CD4-positive, CD25-positive, alpha-beta regulatory T cell (primary cell): ENCODE results near the gene ACTL6A. TPM values are rescaled to one million over a fixed set of nuclear protein-coding genes. Genes with fewer than 3 reads are reported as not detected.

Experiments used
- ATAC-seq, 2 donors: fragments of 150-1000 bp; cut with Tn5 transposase; one replicate each; pipeline ENCODE4 v1.10.0; 2021; ENCODE audit warnings: low read depth in 2 of 2, moderate number of reproducible peaks in 2 of 2, moderate library complexity in 1 of 2
- DNase-seq, 3 donors: peaks; one replicate each; pipeline versions ENCODE4 v3.0.0 to v3.0.0-alpha.2; 2012 to 2022; ENCODE audit warnings: mixed read lengths in 1 of 3
- H3K27ac ChIP-seq: one replicate; pipeline ENCODE4 v1.7.0; 2013; ENCODE audit warnings: mild to moderate bottlenecking, low read length; ENCODE audit not compliant: insufficient read depth, poor library complexity, severe bottlenecking
- H3K27me3 ChIP-seq: one replicate; pipeline ENCODE4 v1.7.0; 2013; ENCODE audit warnings: low read length; ENCODE audit not compliant: control insufficient read depth, insufficient read depth
- H3K36me3 ChIP-seq: one replicate; pipeline ENCODE4 v1.7.0; 2013; ENCODE audit warnings: mild to moderate bottlenecking, low read length, moderate library complexity; ENCODE audit not compliant: control insufficient read depth, insufficient read depth
- H3K4me1 ChIP-seq: 2 replicates; pipeline ENCODE4 v1.7.0; 2013; ENCODE audit warnings: mild to moderate bottlenecking, low read length; ENCODE audit not compliant: insufficient read depth, control insufficient read depth, poor library complexity, severe bottlenecking
- H3K4me3 ChIP-seq: one replicate; pipeline ENCODE4 v1.7.0; 2013; ENCODE audit warnings: low read depth, mild to moderate bottlenecking, low read length, moderate library complexity
- H3K9me3 ChIP-seq, 2 experiments: 1 replicate in 1 of 2; 2 replicates in 1 of 2; pipeline ENCODE4 v1.7.0; 2013; ENCODE audit warnings: low read length in 2 of 2, mild to moderate bottlenecking in 1 of 2, moderate library complexity in 1 of 2; ENCODE audit not compliant: control insufficient read depth in 2 of 2
- H3K27ac Mint-ChIP-seq, 3 donors: one replicate each; pipeline ENCODE4 v1.8.0; 2020 to 2022; ENCODE audit warnings: mild to moderate bottlenecking in 3 of 3, mixed read lengths in 3 of 3, moderate library complexity in 2 of 3
- H3K27me3 Mint-ChIP-seq: one replicate; pipeline ENCODE4 v1.8.0; 2022; ENCODE audit warnings: mild to moderate bottlenecking, mixed read lengths
- H3K36me3 Mint-ChIP-seq: one replicate; pipeline ENCODE4 v1.8.0; 2020; ENCODE audit warnings: mixed read lengths
- H3K4me1 Mint-ChIP-seq, 4 donors: one replicate each; pipeline ENCODE4 v1.8.0; 2020 to 2022; ENCODE audit warnings: mixed read lengths in 4 of 4, mild to moderate bottlenecking in 1 of 4
- H3K4me3 Mint-ChIP-seq, 4 donors: one replicate each; pipeline ENCODE4 v1.8.0; 2020 to 2022; ENCODE audit warnings: mild to moderate bottlenecking in 4 of 4, mixed read lengths in 4 of 4, moderate library complexity in 3 of 4
- H3K9me3 Mint-ChIP-seq, 7 donors: one replicate each; pipeline ENCODE4 v1.8.0; 2020 to 2022; ENCODE audit warnings: mixed read lengths in 7 of 7, mild to moderate bottlenecking in 3 of 7, moderate library complexity in 2 of 7
- polyA plus RNA-seq, 4 donors: library from polyadenylated mRNA; unstranded; fragments of 300-500 nt; fragmentation: Illumina TruSeq; gene quantifications; one replicate each; pipeline ENCODE4 v1.2.3, GENCODE V29; 2021
- total RNA-seq: library from RNA; stranded (reverse); gene quantifications from one replicate; pipeline ENCODE4 v1.2.3, GENCODE V29; 2022

The ACTL6A gene
- total and polyA plus RNA-seq, 5 donors from 2014 or later = 31.1 to 84.4 (median 67.2) TPM

- Histone ChIP-seq H3K27me3 (no peaks in the 10 kb centered on the region), H3K4me1 (peaks cover 30% of the 10 kb centered on the region), H3K36me3 (peaks cover 2% of the 10 kb centered on the region), H3K9me3 (no peaks in the 10 kb centered on the region), H3K4me3 (peak overlapping the region; percentile 78), H3K27ac (peak overlapping the region; percentile 77)
- no peaks in the 10 kb centered on the region for H3K9me3 Mint-ChIP-seq
- peaks cover 5% of the 10 kb centered on the region for H3K36me3 Mint-ChIP-seq
- H3K27me3 Mint-ChIP-seq = no peaks in the 10 kb centered on the region
- H3K4me3 Mint-ChIP-seq = peak overlapping the region; percentile 34 to 50 (median 45)
- peak overlapping the region; percentile 88 for H3K27ac Mint-ChIP-seq
- DNase-seq (peak in 2 of 3 donors; percentile 45 to 90), ATAC-seq (peak; percentile 56 to 57)
- H3K4me1 Mint-ChIP-seq = peaks cover 36 to 59% (median 46%) of the 10 kb centered on the region in 4 donors
These were observed 46.4 kb downstream of the ACTL6A start for GRCh38 chr3:179608931-179609720.

GRCh38 chr3:179610066-179610465, 47.3 kb downstream of the ACTL6A start:
- no peaks in the 10 kb centered on the region for H3K27me3 Mint-ChIP-seq
- H3K4me1 ChIP-seq = peaks cover 28% of the 10 kb centered on the region
- H3K4me3 ChIP-seq = no peak overlapping the region
- DNase-seq (no peak), ATAC-seq (no peak)
- H3K27me3 ChIP-seq = no peaks in the 10 kb centered on the region
- no peaks in the 10 kb centered on the region for H3K9me3 Mint-ChIP-seq
- H3K27ac ChIP-seq = peak overlapping the region; percentile 77
- H3K4me3 Mint-ChIP-seq = no peak overlapping the region
- H3K4me1 Mint-ChIP-seq = peaks cover 34 to 50% (median 39%) of the 10 kb centered on the region in 4 donors
- peaks cover 5% of the 10 kb centered on the region for H3K36me3 Mint-ChIP-seq
- peaks cover 2% of the 10 kb centered on the region for H3K36me3 ChIP-seq
- H3K27ac Mint-ChIP-seq = peak overlapping the region in 1 of 3 donors; percentile 88
- H3K9me3 ChIP-seq = no peaks in the 10 kb centered on the region

GRCh38 chr3:179613807-179614206, 51.1 kb downstream of the ACTL6A start:
- no peak for ATAC-seq
- peaks cover 13% of the 10 kb centered on the region for H3K36me3 ChIP-seq
- peaks cover 15% of the 10 kb centered on the region for H3K36me3 Mint-ChIP-seq
- H3K27me3 ChIP-seq = no peaks in the 10 kb centered on the region
- no peaks in the 10 kb centered on the region for H3K9me3 ChIP-seq
- H3K27ac ChIP-seq = no peak overlapping the region
- no peak overlapping the region for H3K4me3 Mint-ChIP-seq
- H3K4me1 Mint-ChIP-seq = peaks cover 15 to 25% (median 20%) of the 10 kb centered on the region in 4 donors
- no peaks in the 10 kb centered on the region for H3K9me3 Mint-ChIP-seq
- peaks cover 13% of the 10 kb centered on the region for H3K4me1 ChIP-seq
- H3K4me3 ChIP-seq = no peak overlapping the region
- DNase-seq = no peak
- H3K27ac Mint-ChIP-seq = no peak overlapping the region
- no peaks in the 10 kb centered on the region for H3K27me3 Mint-ChIP-seq

GRCh38 chr3:179615458-179616173, 52.9 kb downstream of the ACTL6A start:
- no peak overlapping the region for H3K27ac ChIP-seq
- no peaks in the 10 kb centered on the region for H3K9me3 ChIP-seq
- H3K27ac Mint-ChIP-seq = no peak overlapping the region
- H3K27me3 Mint-ChIP-seq = no peaks in the 10 kb centered on the region
- no peak overlapping the region for H3K4me3 ChIP-seq
- no peaks in the 10 kb centered on the region for H3K4me1 ChIP-seq
- H3K36me3 Mint-ChIP-seq = peaks cover 24% of the 10 kb centered on the region
- peaks cover 18% of the 10 kb centered on the region for H3K36me3 ChIP-seq
- ATAC-seq = no peak
- no peaks in the 10 kb centered on the region for H3K27me3 ChIP-seq
- peaks cover 9 to 13% (median 10%) of the 10 kb centered on the region in 4 donors for H3K4me1 Mint-ChIP-seq
- no peaks in the 10 kb centered on the region for H3K9me3 Mint-ChIP-seq
- no peak overlapping the region for H3K4me3 Mint-ChIP-seq
- no peak for DNase-seq

GRCh38 chr3:179622023-179622422, 59.3 kb downstream of the ACTL6A start:
- no peak overlapping the region for H3K27ac Mint-ChIP-seq
- H3K9me3 Mint-ChIP-seq = no peaks in the 10 kb centered on the region
- ATAC-seq = no peak
- peaks cover 66% of the 10 kb centered on the region for H3K36me3 ChIP-seq
- H3K9me3 ChIP-seq = no peaks in the 10 kb centered on the region
- H3K27me3 Mint-ChIP-seq = no peaks in the 10 kb centered on the region
- DNase-seq = no peak
- no peaks in the 10 kb centered on the region for H3K4me1 ChIP-seq
- no peak overlapping the region for H3K4me3 ChIP-seq
- H3K4me3 Mint-ChIP-seq = no peak overlapping the region
- no peaks in the 10 kb centered on the region for H3K27me3 ChIP-seq
- peaks cover 39% of the 10 kb centered on the region for H3K36me3 Mint-ChIP-seq
- H3K27ac ChIP-seq = no peak overlapping the region
- peaks cover 0 to 7% (median 0%) of the 10 kb centered on the region in 4 donors for H3K4me1 Mint-ChIP-seq

GRCh38 chr3:179624451-179624850, 61.7 kb downstream of the ACTL6A start:
- Mint-ChIP-seq H3K36me3 (peaks cover 37% of the 10 kb centered on the region), H3K27ac (no peak overlapping the region), H3K4me1 (peaks cover 0 to 7% (median 0%) of the 10 kb centered on the region in 4 donors)

GRCh38 chr3:179630753-179631451, 68.2 kb downstream of the ACTL6A start:
- ATAC-seq (no peak), DNase-seq (no peak)
- Mint-ChIP-seq H3K4me1 (no peaks in the 10 kb centered on the region), H3K36me3 (peaks cover 10% of the 10 kb centered on the region), H3K27me3 (no peaks in the 10 kb centered on the region), H3K27ac (no peak overlapping the region), H3K9me3 (no peaks in the 10 kb centered on the region), H3K4me3 (no peak overlapping the region)
- Histone ChIP-seq H3K4me1 (no peaks in the 10 kb centered on the region), H3K9me3 (no peaks in the 10 kb centered on the region), H3K27me3 (no peaks in the 10 kb centered on the region), H3K4me3 (no peak overlapping the region), H3K36me3 (peaks cover 2% of the 10 kb centered on the region), H3K27ac (no peak overlapping the region)

More at GRCh38 chr3:179624451-179624850, 61.7 kb downstream of the ACTL6A start:
- H3K4me3 Mint-ChIP-seq = no peak overlapping the region
- Histone ChIP-seq H3K27me3 (no peaks in the 10 kb centered on the region), H3K9me3 (no peaks in the 10 kb centered on the region), H3K4me1 (no peaks in the 10 kb centered on the region), H3K27ac (no peak overlapping the region), H3K4me3 (no peak overlapping the region), H3K36me3 (peaks cover 51% of the 10 kb centered on the region)
- no peaks in the 10 kb centered on the region for H3K9me3 Mint-ChIP-seq
- no peak for DNase-seq
- no peak for ATAC-seq
- no peaks in the 10 kb centered on the region for H3K27me3 Mint-ChIP-seq
